HG02798 (cell line): ENCODE measurements around the gene CMTM7.
A peak's percentile ranks its signal among the peaks of the same experiment; 100 is the strongest.

Experiments used
- ATAC-seq: cut with Tn5 transposase; IDR thresholded peaks from one replicate; pipeline ENCODE4 v1.9.1; 2021; ENCODE audit warnings: mild to moderate bottlenecking; ENCODE audit not compliant: unreplicated experiment, poor library complexity

CMTM7 gene

GRCh38 chr3:32391643-32392535 lies at the start of gene CMTM7:
Gene CMTM7, plus strand, starts transcription at chr3:32391853. Its CDS starts 54 bp downstream, at chr3:32391907.
- peak; percentile 50 for ATAC-seq

- ATAC-seq = no peak
Measured at GRCh38 chr3:32347343-32348125, 44.1 kb upstream of the CMTM7 start.

- ATAC-seq = no peak
Measured at GRCh38 chr3:32349184-32349583, 42.5 kb upstream of the CMTM7 start.

GRCh38 chr3:32352563-32352962 lies 39.1 kb upstream of the CMTM7 start:
- ATAC-seq = no peak

GRCh38 chr3:32353351-32353750 lies 38.3 kb upstream of the CMTM7 start:
- no peak for ATAC-seq

- no peak for ATAC-seq
Measured at GRCh38 chr3:32354362-32354778, 37.3 kb upstream of the CMTM7 start.

- ATAC-seq = no peak
Measured at GRCh38 chr3:32355751-32356291, 35.8 kb upstream of the CMTM7 start.

- no peak for ATAC-seq
Measured at GRCh38 chr3:32359766-32360492, 31.7 kb upstream of the CMTM7 start.

GRCh38 chr3:32360493-32360827 lies 31.2 kb upstream of the CMTM7 start:
- ATAC-seq = no peak

- no peak for ATAC-seq
Measured at GRCh38 chr3:32366638-32367397, 24.8 kb upstream of the CMTM7 start.

- no peak for ATAC-seq
Measured at GRCh38 chr3:32367442-32367841, 24.2 kb upstream of the CMTM7 start.

- no peak for ATAC-seq
Measured at GRCh38 chr3:32371461-32372212, 20.0 kb upstream of the CMTM7 start.

GRCh38 chr3:32372213-32372490 lies 19.5 kb upstream of the CMTM7 start:
- ATAC-seq = no peak

- ATAC-seq = no peak
Measured at GRCh38 chr3:32373276-32373675, 18.4 kb upstream of the CMTM7 start.

- no peak for ATAC-seq
Measured at GRCh38 chr3:32373844-32374243, 17.8 kb upstream of the CMTM7 start.

- ATAC-seq = peak; percentile 66
Measured at GRCh38 chr3:32374788-32375595, 16.7 kb upstream of the CMTM7 start.

- no peak for ATAC-seq
Measured at GRCh38 chr3:32375596-32375930, 16.1 kb upstream of the CMTM7 start.

GRCh38 chr3:32376115-32376514 lies 15.5 kb upstream of the CMTM7 start:
- ATAC-seq = no peak
